ENCODE results near the gene UBE2R2.
"Not testable (repeated sequence)": the region's sequence is repeated elsewhere in the genome, so short reads cannot be mapped to it uniquely, and the experiment has no call there.

The UBE2R2 gene

GRCh38 chr9:33799928-33800704 is 16.8 kb upstream of the UBE2R2 start:
- DNase-seq, result no peak

- no peak for DNase-seq
Measured at GRCh38 chr9:33800886-33801285, 16.1 kb upstream of the UBE2R2 start.

GRCh38 chr9:33801943-33802500 is 14.9 kb upstream of the UBE2R2 start:
- DNase-seq, result not testable (repeated sequence)

GRCh38 chr9:33804196-33804595 is 12.8 kb upstream of the UBE2R2 start:
- not testable (repeated sequence) for DNase-seq

- DNase-seq, result not testable (repeated sequence)
Measured at GRCh38 chr9:33807156-33807555, 9.8 kb upstream of the UBE2R2 start.

- not testable (repeated sequence) for DNase-seq
Measured at GRCh38 chr9:33808979-33809322, 8.0 kb upstream of the UBE2R2 start.

GRCh38 chr9:33809506-33809905 is 7.5 kb upstream of the UBE2R2 start:
- DNase-seq, result no peak

- no peak for DNase-seq
Measured at GRCh38 chr9:33813712-33814641, 3.0 kb upstream of the UBE2R2 start.

GRCh38 chr9:33815781-33816180 is 1.2 kb upstream of the UBE2R2 start:
- no peak for DNase-seq

GRCh38 chr9:33817327-33818166 is 587 bp downstream of the UBE2R2 start:
- DNase-seq, result no peak

- DNase-seq, result no peak
Measured at GRCh38 chr9:33818167-33818846, 1.3 kb downstream of the UBE2R2 start.

GRCh38 chr9:33818847-33819500 is 2.0 kb downstream of the UBE2R2 start:
- no peak for DNase-seq

- DNase-seq, result no peak
Measured at GRCh38 chr9:33820231-33820745, 3.3 kb downstream of the UBE2R2 start.

GRCh38 chr9:33823801-33824200 is 6.8 kb downstream of the UBE2R2 start:
- DNase-seq, result no peak

GRCh38 chr9:33827285-33827684 is 10.3 kb downstream of the UBE2R2 start:
- not testable (repeated sequence) for DNase-seq

GRCh38 chr9:33829641-33830230 is 12.8 kb downstream of the UBE2R2 start:
- DNase-seq, result not testable (repeated sequence)

GRCh38 chr9:33835625-33836260 is 18.8 kb downstream of the UBE2R2 start:
- DNase-seq, result no peak

- DNase-seq, result not testable (repeated sequence)
Measured at GRCh38 chr9:33836261-33836660, 19.3 kb downstream of the UBE2R2 start.

GRCh38 chr9:33837138-33837537 is 20.2 kb downstream of the UBE2R2 start:
- no peak for DNase-seq

GRCh38 chr9:33840381-33840780 is 23.4 kb downstream of the UBE2R2 start:
- no peak for DNase-seq
